ENCODE data around the gene FAM83E.

DNA sequence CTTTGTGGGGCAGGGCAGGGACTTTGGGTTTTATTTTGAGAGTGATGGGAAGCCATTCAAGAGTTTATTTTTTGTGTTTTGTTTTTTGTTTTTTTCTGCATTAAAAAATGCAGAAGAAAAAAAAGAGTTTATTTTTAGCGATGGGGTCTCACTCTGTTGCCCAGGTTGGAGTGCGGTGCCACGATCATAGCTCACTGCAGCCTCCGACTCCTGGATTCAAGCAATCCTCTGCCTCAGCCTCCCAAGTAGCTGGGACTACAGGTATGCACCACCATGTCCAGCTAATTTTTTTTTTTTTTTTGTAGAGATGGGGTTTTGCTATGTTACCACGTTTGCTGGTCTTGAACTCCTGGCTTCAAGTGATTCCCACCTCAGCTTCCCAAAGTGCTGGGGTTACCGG lies 43.6 kb upstream of the FAM83E start:
- TF ChIP-seq, protein P1, sequence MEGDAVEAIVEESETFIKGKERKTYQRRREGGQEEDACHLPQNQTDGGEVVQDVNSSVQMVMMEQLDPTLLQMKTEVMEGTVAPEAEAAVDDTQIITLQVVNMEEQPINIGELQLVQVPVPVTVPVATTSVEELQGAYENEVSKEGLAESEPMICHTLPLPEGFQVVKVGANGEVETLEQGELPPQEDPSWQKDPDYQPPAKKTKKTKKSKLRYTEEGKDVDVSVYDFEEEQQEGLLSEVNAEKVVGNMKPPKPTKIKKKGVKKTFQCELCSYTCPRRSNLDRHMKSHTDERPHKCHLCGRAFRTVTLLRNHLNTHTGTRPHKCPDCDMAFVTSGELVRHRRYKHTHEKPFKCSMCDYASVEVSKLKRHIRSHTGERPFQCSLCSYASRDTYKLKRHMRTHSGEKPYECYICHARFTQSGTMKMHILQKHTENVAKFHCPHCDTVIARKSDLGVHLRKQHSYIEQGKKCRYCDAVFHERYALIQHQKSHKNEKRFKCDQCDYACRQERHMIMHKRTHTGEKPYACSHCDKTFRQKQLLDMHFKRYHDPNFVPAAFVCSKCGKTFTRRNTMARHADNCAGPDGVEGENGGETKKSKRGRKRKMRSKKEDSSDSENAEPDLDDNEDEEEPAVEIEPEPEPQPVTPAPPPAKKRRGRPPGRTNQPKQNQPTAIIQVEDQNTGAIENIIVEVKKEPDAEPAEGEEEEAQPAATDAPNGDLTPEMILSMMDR (IDR thresholded peaks at IDR 0.05): no peak
- no peak for TF ChIP-seq EZH2 (IDR thresholded peaks at IDR 0.05; ENCODE audit: borderline replicate concordance, insufficient read depth, low read depth, low read length, poor library complexity, severe bottlenecking)

Data from B cell (primary cell).